ENCODE data around the gene PLCB2. TPM values are rescaled to one million over a fixed set of nuclear protein-coding genes. Genes with fewer than 3 reads are reported as not detected.
A peak's percentile ranks its signal among the peaks of the same experiment; 100 is the strongest.

Gene PLCB2
- polyA plus RNA-seq, 1 of the 3 experiments (the other 2 are of a cell fraction) = 0.15 TPM

- CTCF ChIA-PET = interaction anchor here (1.0 to 66.3 kb wide), 7 partner anchors 8 to 244 kb away, joined by 3 to 2194 read pairs (median 8); partner anchors contain the start of genes CCDC9B, DISP2, INAFM2 and PHGR1
- Histone ChIP-seq H3K9me2 (no peaks in the 10 kb centered on the region), H4K20me1 (ENCODE audit: insufficient read depth) (no peaks in the 10 kb centered on the region), H3K36me3 (replicated peaks in 1 of 2; ENCODE audit: control insufficient read depth in 1 of 2, insufficient read depth in 2 of 2, low read length in 1 of 2) (no peaks in the 10 kb centered on the region), H3K27ac (ENCODE audit: low read depth in 2 of 2, low read length in 1 of 2) (no peak overlapping the region), H3K9me3 (no peaks in the 10 kb centered on the region), H2AFZ (ENCODE audit: low read depth) (no peak overlapping the region), H3F3A (replicated peaks; ENCODE audit: insufficient read depth) (peaks cover 13% of the 10 kb centered on the region), H3K4me2 (no peak overlapping the region), H3K4me1 (ENCODE audit: control insufficient read depth in 1 of 2, insufficient read depth in 2 of 2, low read depth in 1 of 2, low read length in 1 of 2) (peaks cover 6 to 22% of the 10 kb centered on the region in 2 experiments; a peak in 3 of 4 replicates), H3K9ac (no peak overlapping the region), H3K27me3 (ENCODE audit: insufficient read depth) (peaks cover 18% of the 10 kb centered on the region), H3K4me3 (ENCODE audit: low read depth in 2 of 2, low read length in 1 of 2) (no peak overlapping the region), H3K79me2 (ENCODE audit: insufficient read depth) (no peaks in the 10 kb centered on the region)
- no peak for DNase-seq
- POLR2A ChIA-PET = no interaction called here
- no peak for TF ChIP-seq PBX3 (IDR thresholded peaks at IDR 0.05)
- no peak for TF ChIP-seq TAF1 (IDR thresholded peaks at IDR 0.05; ENCODE audit: borderline replicate concordance, low read depth, low read length)
- TF ChIP-seq REST (IDR thresholded peaks at IDR 0.05; ENCODE audit: low read depth, low read length) = no peak
- TF ChIP-seq YY1 (IDR thresholded peaks at IDR 0.05; ENCODE audit: low read depth) = no peak
- TF ChIP-seq USF2 (IDR thresholded peaks at IDR 0.05; ENCODE audit: borderline replicate concordance, low read depth, low read length) = no peak
- TF ChIP-seq EP300 (IDR thresholded peaks at IDR 0.05; ENCODE audit: borderline replicate concordance in 1 of 2, low read depth in 1 of 2, low read length in 1 of 2) = no peak
- 84% methylated on average over 32 of the region's 33 CpGs for WGBS (ENCODE audit: low lambda C conversion rate)
Observed at GRCh38 chr15:40283615-40284300, 24.0 kb downstream of the PLCB2 start.

- no peak for TF ChIP-seq ELF1 (IDR thresholded peaks at IDR 0.05)
- no peak for TF ChIP-seq TAF1 (IDR thresholded peaks at IDR 0.05; ENCODE audit: borderline replicate concordance, low read depth, low read length)
- TF ChIP-seq USF1 (IDR thresholded peaks at IDR 0.05; ENCODE audit: borderline replicate concordance, low read depth) = no peak
- TF ChIP-seq FOSL2 (IDR thresholded peaks at IDR 0.05; ENCODE audit: borderline replicate concordance, low read depth) = no peak
- POLR2A ChIA-PET = no interaction called here
- CTCF ChIA-PET = interaction anchor here (0.5 to 66.3 kb wide), 10 partner anchors 7 to 244 kb away, joined by 3 to 2194 read pairs (median 5); partner anchors contain the start of genes CCDC9B, DISP2, INAFM2 and IVD
- no peak within 1 kb of the TSS for H3K27ac ChIP-seq (ENCODE audit: low read depth in 2 of 2, low read length in 1 of 2)
- peak within 1 kb of the TSS; percentile 51 for H2AFZ ChIP-seq (ENCODE audit: low read depth)
- H3K27me3 ChIP-seq (ENCODE audit: insufficient read depth) = peaks cover 18% of the 10 kb centered on the region
- peak within 1 kb of the TSS; percentile 84 for H3K4me2 ChIP-seq
- H3K9ac ChIP-seq = no peak within 1 kb of the TSS
- H4K20me1 ChIP-seq (ENCODE audit: insufficient read depth) = no peaks in the 10 kb centered on the region
- peak within 1 kb of the TSS; percentile 46; a peak in 3 of 4 replicates for H3K4me3 ChIP-seq (ENCODE audit: low read depth in 2 of 2, low read length in 1 of 2)
- no peaks in the 10 kb centered on the region for H3K79me2 ChIP-seq (ENCODE audit: insufficient read depth)
- WGBS (ENCODE audit: low lambda C conversion rate) = 14% methylated on average over 46 of the region's 76 CpGs
- peaks cover 13% of the 10 kb centered on the region for H3F3A ChIP-seq (replicated peaks; ENCODE audit: insufficient read depth)
- H3K4me1 ChIP-seq (ENCODE audit: control insufficient read depth in 1 of 2, insufficient read depth in 2 of 2, low read depth in 1 of 2, low read length in 1 of 2) = peaks cover 6 to 22% of the 10 kb centered on the region in 2 experiments; a peak in 3 of 4 replicates
- H3K9me3 ChIP-seq = no peaks in the 10 kb centered on the region
- no peaks in the 10 kb centered on the region for H3K9me2 ChIP-seq
- no peaks in the 10 kb centered on the region for H3K36me3 ChIP-seq (replicated peaks in 1 of 2; ENCODE audit: control insufficient read depth in 1 of 2, insufficient read depth in 2 of 2, low read length in 1 of 2)
- DNase-seq = peak; percentile 81
Observed at GRCh38 chr15:40282869-40283614, 24.7 kb downstream of the PLCB2 start, which contains the start of gene ANKRD63. Gene ANKRD63 (minus strand): TSS chr15:40283064. CDS start chr15:40282586, 478 bp downstream.

Data from SK-N-SH (cell line).